CD4-positive, alpha-beta T cell treated with Interleukin-17A for 4 hours (primary cell): Measurements from ENCODE around the gene SPTLC3.

Experiments used
- DNase-seq: peaks from one replicate; pipeline ENCODE4 v3.0.0-alpha.2; 2020; ENCODE audit warnings: mixed read lengths

SPTLC3 gene

DNA sequence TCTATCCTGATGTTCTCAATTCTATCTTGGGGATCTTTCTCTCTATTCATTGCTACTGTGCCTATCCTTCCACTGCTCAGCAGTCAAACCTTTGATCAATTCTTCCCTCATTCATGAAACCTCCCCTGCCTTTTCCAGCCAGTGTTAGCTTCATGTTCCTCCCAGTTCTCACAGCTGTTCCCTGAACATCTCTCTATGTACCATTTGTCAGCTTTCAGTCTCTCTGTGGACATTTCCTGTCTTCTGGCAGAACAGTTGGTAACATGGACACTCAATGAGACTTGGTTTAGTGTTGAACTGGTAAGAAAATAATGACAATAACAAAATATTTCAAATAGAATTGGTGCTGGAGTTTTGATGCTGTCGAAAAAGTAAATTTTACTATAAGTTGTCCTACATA is 26.2 kb downstream of the SPTLC3 start:
- DNase-seq = no peak

DNA sequence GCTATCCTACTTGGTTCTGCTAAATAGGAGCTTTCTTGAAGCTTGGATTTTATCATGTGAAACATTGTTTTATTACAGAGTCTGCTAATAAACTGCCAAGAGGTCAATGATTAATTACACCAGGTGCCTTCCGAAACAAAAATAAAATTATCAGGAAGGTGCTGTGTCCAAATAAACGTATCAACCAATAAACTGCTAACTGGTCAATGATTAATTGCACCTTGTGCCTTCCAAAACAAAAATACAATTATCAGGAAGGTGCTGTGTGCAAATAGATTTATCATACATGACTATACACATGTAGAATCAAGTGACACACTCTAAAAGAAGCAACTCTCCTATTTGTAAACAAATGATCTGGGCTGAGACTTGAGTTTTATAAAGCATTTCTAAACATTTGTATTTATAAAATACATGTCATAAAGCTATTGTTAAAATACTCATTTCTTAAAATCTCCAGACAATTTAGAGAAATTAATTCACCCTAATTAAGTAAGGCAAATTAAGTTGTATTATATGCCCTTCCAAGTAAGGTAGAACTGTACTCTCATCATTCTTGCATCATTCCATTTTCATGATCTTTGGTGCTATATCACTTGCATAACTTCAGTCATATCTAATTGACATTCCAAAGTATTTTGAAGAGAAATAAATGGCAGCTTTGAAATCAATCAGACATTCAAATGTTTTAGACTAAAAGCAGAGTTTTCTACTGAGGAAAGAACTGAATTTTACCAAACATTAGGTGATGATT is 26.8 kb downstream of the SPTLC3 start:
- no peak for DNase-seq

DNA sequence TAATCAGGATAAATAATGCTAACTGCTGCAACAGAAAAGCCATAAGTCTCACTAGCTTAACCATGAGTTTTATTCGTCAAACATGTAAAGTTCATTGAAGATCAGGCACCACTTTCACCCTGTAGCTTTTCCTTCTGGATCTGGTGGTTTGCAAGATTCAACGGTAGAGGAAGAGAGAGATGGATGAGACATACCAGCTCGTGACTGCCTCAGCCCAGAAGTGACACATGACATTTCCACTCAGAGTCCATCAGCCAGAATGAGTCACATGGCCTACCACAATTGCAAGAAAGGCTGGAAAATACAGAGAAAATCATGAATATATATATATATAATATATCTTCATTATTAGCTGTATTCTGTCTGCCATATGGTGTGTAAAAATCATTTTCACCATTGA is 29.0 kb downstream of the SPTLC3 start:
- no peak for DNase-seq

DNA sequence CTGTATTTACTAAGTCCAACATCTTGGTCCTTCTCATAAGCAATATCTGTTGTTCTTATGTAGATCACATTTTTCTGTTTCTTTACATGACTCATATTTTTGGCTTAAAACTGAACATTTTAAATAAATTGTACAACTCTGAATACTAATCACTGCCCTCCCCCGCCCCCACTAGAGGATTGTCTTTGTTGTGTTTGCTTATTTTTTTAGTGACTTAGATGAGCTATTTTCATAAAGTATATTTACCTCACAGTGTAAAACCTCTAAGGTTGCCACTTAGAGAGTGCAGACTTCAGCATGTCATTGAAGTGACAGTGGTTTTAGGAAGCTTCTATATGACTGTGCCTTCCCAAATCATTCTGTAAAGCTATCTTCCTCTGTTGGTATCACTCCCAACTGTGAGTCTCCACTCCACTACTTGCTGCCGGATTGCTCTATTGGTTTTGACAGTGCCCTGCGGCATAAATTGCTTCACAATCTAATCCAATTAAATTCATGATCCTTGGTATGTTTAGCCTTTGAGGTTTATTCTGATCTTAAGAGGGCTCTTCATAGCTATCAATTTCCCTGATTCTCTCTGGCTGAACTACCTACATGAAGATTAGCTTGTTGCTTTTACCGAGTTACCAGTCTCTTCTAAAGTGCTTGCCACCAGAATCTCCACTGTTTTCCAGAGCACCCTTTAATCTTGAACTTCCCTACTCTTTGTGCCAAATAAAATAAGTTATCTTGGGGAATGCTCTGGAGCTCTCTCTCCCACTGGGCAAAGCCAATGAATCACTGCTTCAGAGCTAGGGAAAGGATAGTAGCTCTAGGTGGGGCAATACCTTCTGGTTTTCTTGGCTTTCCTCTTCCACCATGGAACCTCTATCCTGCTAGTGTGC is 33.0 kb downstream of the SPTLC3 start:
- DNase-seq = no peak

DNA sequence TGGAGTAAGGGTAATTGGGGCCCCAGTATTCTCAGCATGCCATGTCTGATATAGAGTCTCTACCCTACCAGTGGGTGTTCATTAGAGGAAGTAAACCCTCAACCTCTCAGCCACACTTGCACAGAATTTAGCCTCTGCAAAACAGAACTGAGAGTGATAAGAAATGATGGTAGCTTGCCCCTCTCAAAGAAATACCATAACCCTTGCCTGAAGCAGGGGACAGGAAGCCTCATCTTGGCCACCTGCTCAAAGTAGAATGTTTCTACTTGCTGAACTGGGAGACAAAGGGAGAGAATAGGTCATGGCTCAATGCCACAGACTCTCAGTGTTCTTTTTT is 33.7 kb downstream of the SPTLC3 start:
- DNase-seq = no peak

DNA sequence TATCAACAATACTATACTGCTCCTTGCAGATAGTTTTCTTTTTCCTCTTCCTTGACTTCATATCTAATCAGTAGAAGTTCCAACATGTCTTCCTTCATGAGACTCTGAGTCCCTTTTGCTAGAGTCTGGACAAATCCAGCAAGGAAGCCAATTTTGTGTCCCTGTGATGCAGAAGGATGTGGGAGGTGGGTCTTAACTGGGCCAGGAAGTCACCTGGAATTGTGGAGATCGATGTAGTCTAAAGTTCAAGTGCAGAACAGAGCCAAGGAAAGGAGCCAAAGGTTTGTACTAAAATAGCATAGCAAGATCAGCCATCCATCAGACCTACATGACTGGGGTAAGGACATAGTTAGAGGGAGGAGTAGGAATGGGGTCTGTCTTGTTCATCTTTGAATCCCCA is 37.6 kb downstream of the SPTLC3 start:
- DNase-seq = no peak

DNA sequence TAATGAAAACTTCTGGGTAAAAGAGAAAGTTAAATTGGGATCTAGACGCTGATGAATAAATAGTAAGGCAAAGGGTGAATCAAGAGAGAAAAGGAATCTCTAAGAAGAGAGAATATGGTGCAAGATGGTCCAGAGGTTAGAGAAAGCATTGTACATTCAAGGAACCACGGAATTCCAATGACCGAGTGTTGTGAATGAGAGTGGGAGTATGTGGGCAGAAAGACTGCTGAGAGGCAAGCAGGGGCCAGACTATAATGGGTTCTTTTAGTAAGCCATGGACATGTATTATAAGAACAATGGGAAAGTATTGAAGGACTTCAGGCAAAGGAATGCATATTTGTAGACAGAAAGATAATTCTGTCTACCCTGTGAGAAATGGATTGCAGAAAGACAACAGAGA is 45.2 kb downstream of the SPTLC3 start:
- DNase-seq = no peak

DNA sequence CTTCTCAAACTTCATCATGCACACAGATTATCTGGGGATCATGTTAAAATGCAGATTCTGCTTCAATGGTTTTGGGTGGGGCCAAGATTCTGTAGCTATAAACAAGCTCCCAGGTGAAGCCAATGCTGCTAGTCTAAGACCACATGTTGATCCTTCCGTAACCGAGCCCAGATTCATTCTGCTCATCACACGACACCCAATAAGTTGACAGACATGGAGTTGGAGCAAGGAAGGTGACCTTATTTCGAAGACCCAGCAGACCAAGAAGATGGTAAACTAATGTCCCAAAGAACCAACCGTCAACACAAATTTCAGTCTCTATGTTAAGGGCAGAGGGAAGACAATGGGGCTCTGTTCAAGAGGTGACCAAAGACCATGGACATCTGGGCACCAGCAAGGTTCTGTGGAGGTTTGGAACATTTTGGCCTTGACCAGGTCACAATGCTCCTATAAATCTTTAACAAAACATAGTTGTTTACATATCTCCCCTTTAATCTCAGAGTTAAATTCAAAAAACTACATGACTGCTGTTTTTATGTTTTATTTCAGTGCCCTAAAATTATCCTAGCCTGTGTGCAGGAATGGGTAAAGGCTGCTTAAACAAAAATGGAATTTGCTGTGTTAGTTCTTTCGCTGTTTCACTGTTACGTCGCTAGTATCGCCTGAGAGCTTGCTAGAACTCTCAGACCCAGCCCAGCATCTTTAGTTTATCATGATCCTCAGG is 50.1 kb downstream of the SPTLC3 start:
- DNase-seq = no peak

DNA sequence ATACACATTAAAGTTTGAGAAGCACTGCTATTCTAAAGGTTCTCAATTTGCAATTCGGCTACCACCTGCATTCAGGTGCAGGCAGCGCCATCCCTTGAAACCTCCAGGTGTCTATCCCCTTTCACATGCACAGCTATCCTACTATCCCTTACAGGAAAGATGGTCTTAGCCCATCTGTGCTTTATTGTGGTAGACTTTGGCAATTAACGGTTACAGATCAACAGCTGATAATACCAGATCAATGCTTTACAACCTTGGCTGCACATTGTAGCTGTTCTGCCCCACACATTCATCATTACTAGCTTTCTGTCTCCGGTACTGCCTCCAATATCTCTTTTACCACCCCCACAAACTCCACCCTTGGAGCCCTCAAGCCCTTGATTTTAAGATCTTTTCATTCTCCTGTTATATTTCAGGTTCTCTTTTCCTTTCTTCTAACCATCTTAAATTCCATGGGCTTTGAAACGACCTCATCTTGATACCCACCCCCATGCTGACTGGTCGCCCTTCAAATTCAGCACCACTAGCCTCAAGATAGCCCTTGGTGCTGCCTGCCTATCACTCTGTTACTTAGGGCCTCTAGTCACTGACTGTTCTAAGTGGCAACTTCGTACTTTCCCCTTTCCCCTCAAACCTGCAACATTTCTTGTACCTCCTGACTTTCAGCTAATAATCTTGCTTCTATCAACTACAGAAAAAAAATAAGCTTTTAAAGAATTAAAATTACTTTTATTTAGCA is 50.8 kb downstream of the SPTLC3 start:
- DNase-seq = no peak

DNA sequence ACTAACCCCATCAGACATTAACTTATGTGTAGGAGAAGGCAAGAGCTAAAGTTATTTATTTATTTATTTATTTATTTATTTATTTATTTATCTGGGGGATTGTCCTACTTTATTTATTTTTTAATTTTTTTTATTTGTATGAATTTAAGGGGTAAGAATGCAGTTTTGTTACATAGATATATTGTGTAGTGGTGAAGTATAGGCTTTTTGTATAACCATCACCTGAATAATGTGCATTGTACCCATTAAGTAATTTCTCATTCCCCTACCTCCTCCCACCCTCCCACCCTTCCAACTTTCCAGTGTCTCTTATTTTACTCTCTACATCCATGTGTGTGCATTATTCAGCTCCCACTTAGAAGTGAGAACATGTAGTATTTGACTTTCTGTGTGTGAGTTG is 51.6 kb downstream of the SPTLC3 start:
- no peak for DNase-seq

DNA sequence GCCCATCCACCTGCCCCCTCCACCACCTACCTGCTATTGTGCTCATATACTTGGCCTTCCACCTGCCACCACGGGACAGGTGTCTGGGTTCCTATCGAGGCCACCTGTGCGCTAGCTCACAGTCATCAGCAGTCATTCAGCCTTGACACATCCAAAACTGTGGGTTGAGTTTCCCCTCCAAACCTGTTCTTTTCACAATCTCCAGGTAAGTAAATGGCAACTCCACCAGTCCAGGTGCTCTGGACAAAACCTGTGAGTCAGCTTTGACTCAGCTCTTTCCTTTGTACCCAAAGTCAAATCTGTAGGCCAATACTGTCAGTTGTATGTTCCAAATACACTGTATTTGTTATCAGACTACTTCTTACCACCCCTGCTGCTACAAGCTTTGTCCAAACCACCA is 52.6 kb downstream of the SPTLC3 start:
- DNase-seq = no peak

DNA sequence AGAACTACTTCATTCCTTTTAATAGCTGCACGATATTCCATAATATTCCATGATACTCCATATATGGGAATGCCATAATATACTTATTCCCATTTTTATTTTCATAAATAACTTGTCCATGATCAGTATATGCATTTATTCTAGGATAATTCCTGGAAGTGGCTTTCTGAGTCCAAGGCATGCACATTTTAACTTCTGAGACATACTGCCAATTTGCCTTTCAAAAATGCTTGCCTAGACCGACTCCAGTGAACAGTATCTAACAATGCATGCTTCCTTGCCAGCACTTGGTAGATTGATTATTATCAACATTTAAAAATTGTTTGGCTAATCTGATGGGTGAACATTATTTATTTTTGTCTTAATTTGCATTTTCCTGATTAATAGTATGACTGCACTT is 54.0 kb downstream of the SPTLC3 start:
- DNase-seq = no peak

DNA sequence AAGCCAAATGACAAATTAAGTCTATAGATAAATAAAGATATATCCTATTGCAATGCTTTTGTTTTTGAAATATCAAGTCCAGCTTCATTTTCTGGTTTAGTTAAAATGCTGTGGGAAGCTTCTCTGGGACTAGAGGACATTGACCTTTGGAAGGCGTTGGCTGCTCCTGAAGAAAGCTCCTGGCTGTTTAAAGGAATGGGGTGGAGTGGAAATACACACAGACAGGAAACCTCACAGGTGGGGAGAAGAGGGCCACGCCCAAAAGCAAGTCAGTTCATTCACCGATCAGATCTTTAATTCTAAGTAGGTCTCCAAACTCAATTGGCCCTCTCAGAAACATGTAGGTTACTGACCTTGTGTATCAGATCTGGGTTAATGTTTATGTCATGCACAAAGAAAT is 59.6 kb downstream of the SPTLC3 start:
- DNase-seq = no peak

DNA sequence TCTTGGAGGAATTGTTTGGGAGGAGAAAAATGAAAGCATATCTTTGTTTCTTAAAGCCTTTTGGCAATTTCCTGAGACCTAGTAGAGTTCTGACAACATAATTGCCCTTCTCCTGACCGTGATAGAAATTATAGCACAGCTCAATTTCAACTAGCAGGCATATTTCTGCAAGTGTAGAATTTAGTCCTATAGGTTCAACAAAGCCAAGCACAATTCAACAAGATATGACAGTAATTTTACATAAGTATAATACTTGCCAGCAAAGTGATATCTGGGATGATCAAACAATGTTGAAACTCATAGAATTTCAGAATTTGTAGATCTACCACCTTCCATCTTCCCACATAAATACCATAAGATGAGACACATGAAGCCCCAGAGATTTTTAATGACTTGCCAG is 73.1 kb downstream of the SPTLC3 start:
- no peak for DNase-seq

DNA sequence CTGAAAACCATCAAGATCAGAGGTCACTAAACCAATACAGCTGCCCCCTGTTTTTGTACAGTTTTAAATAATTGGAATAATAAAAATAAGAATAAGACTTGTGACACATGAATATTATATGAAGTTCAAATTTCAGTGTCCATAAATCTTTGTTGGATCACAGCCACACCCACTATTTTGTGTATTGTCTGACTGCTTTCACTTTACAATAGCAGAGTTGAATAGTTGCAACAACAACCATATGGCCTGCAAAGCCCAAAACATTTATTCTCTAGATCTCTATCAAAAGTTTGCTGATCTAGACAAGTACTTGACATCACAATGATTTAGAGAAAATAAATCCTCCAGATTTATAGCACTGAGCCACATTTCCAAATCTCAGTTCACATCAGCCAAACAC is 73.6 kb downstream of the SPTLC3 start:
- DNase-seq = no peak

DNA sequence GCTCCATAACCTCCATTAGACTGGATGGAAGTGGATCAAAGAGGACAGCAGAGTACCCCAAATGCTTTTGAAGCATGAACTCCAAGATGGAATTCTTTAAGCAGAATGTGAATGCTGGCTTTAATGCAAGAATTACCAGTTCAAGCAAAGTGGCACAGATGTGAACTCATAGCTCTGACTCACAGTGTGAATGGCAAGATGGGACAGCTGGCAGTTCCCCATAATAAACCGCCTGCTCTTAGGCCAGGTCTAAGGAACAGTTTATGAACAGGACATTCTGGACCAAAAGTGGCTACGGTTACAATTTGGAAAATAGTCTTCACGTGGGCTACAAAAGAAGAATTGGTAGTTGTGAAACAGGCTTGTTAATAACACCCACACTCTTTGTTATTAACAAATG is 76.5 kb downstream of the SPTLC3 start:
- no peak for DNase-seq

DNA sequence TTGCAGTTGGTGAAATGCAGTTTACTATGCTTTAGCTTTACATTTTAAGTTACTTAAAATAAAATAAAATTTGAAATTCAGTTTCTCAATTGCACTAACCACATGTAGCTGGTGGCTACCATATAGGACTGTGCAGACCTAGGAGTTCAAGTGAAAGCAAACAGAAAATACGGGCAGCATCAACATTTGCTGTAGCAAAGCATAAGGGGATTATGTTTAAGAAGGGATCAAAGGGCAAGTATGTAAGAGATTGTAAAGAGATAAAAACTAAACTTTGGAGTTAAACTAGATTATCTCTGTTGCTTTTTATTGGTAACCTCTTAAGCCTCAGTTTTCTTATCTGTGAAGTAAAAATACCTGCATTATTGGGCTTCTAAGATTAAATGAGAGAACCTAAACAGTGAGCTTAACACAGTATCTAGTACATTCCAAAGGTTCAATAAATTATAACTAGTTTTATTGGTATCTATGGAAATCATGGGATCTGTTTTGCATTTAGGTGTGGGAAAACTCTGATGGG is 81.2 kb downstream of the SPTLC3 start:
- no peak for DNase-seq

DNA sequence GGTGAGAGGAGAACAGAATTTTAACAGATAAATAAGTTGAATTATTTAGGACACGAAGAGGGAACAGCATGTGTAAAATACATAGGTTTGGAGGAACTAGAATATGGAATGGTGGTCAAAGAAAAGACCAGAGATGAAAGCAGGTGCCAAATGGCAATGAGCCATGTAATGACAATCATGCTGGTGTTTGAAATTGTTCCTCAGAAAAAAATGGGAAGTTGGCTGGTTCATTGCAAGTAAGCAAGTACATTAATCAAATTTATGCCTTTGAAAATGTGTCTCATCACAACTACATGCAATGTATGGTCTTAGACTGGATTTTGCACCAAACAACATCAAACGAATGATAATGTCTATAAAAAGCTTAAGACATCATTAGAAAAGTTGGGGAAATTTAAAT is 83.3 kb downstream of the SPTLC3 start:
- DNase-seq = no peak

DNA sequence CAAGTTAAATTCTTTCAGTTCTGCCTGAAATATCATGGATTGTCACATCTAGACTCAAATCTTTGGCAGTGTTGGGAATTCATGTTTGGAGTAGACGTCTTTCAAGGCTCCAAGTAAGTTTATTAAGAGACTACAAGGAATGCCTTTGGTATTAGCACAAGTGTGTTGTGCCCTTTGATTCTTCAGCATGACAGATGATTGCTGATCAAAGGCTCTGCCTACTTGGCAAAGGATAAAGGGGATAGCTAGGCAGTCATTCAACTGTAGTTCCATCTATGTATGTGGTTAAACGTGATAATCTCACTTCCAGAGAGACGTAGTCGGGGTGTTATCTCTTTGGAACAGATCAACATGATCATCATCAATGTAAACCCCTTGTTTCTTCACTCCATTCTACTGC is 86.2 kb downstream of the SPTLC3 start:
- no peak for DNase-seq

DNA sequence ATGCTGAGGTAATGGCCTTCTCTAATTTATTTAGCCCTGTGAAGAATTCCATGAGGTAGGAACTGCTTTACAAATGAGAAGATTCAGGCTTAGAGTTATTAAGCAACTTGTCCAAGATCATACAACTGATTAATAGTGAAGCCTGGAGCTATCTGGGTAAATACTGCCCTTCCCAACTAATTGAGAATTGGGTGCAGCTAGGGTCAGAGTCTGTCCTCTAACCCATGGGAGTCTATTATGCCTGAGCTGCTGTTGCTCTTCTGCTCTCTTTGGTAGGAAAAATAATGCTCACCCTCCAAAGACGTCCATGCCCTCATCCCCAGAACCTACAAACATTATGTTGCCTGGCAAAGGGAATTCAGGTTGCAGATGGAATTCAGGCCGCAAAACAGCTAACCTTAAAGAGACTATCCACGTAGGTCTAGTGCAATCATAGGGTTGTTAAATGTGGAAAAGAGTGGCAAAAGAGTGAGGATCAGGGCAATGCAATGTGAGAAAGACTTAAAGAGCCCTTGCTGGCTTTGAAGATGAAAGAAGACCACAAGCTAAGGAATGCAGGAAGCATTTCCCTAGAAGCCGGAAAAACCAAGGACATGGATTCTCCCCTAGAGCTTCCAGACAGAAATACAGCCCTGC is 90.1 kb downstream of the SPTLC3 start:
- no peak for DNase-seq

DNA sequence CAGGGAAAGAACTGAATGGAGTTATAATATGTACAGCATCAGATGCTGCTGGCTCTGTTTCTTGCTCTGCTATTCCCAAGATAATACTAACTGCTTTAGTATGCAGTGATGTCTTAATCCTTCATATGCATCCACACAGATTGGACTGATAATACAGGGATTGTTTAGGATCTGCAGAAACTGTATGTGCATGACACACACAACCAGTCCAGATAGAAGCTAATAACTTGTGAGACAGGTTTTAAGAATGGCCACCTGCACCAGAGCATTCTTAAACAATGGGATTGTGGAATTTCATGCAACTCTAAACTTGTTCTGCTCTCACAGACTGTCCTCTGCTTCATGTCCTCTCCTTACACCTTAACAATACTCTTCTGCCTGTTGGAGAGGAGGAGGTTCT is 90.9 kb downstream of the SPTLC3 start:
- DNase-seq = no peak

DNA sequence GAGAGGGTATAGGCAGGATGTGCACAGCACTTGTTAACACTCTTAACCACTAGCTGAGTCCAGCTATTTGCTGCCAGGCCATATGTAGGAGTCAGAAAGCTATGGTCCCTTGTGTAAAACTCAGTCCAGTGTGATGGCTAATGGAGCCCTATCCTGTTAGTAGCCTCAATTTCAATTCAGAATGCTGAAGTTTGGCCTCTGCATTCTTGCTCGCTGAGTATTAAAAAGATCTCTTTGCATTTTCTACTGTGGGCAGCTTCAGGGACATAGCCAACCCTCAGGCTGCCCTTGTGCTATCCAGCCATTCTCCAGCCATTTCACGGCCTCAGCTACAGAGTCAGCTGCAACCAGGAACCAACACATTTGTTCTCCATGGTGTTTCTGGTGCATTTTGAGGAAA is 92.5 kb downstream of the SPTLC3 start:
- DNase-seq = no peak
